ENCODE results near the gene TNFRSF14.
"Not testable (repeated sequence)": the region's sequence is repeated elsewhere in the genome, so short reads cannot be mapped to it uniquely, and the experiment has no call there.

The TNFRSF14 gene

DNA sequence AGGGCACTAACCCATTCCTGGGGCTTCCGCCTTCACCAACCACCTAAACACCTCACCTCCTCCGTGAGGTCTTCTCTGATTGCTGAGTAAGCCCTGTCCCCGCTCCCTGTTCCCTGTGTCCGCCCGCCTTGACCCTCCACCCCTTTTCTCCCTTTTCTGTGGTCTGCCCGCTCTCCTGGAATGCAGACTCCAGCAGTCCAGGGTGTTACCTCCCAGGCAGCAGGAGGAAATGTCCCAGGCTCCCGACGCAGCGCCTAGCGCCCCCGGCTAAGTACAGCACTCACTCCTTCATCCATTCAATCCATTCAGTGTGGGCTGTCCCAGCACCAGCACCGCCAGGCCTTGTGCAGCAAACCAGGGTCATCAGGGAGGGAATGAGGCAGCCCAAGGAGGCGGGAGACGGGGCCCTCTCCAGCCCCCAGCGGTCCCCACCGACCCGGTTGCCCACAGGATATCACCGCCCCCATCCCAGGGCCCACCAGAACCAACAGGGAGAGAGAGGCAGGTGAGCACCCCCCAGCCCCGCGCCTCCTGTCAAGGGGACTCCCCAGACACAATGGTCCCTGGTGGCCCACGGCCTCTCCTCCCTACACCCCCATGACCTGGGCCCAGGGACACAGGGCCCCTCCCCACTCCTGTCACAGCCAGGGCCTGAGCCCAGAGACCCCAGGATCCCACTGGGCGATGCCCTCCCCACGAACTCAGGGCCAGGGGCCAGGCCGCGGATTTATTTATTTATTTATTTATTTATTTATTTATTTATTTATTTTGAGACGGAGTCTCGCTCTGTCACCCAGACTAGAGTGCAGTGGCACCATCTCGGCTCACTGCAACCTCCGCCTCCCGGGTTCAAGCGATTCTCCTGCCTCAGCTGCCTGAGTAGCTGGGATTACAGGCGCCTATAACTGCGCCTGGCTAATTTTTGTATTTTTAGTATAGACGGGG lies 10.2 kb downstream of the TNFRSF14 start:
- no peak for DNase-seq (ENCODE audit: low read depth in 2 of 2)

- no peak for DNase-seq (ENCODE audit: low read depth in 2 of 2)
Observed at GRCh38 chr1:2567083-2567679, 11.0 kb downstream of the TNFRSF14 start.

GRCh38 chr1:2568187-2568816 lies 12.1 kb downstream of the TNFRSF14 start:
- DNase-seq (ENCODE audit: low read depth in 2 of 2): not testable (repeated sequence)

DNA sequence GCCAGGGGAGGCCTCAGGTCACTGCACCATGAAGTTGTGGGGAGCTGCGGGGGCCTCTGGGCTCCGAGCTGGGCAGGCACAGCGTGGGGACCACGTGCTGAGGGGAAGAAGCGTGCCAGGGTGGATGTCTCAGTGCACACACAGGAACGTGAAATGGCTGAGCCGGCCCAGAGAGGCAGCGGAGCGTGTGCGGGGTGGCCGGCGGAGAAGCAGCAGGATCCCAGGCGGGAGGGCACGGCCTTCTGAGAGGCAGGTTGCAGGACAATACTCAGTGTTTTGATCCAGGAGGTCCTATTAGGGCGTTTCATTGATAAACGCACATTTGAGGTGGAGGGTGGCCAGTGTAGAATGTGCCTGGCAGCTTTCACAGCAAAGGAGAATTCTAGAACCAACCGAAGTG lies 12.9 kb downstream of the TNFRSF14 start:
- DNase-seq (ENCODE audit: low read depth in 2 of 2): no peak

DNA sequence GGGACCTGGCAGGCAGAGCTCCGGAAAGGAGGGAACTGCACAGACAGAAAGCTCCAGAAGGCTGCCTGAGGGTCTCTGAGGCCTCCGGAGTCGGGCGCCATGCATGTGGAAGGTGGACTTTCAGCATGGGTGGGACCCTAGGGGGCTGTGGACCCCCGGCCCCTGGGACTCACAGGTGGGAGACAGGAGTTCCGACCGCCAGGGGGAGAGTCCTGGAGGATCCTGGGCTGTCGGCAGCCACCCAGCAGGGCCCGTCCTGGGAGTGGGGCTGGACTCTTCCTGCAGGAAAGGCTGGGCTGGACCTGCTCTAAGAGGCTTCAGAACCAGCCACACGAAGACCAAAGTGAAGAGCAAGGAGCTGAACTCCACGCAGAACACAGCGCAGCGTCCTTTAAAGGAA lies 13.5 kb downstream of the TNFRSF14 start:
- DNase-seq (ENCODE audit: low read depth in 2 of 2): not testable (repeated sequence)

- no peak for DNase-seq (ENCODE audit: low read depth in 2 of 2)
Observed at GRCh38 chr1:2570332-2570731, 14.2 kb downstream of the TNFRSF14 start.

DNA sequence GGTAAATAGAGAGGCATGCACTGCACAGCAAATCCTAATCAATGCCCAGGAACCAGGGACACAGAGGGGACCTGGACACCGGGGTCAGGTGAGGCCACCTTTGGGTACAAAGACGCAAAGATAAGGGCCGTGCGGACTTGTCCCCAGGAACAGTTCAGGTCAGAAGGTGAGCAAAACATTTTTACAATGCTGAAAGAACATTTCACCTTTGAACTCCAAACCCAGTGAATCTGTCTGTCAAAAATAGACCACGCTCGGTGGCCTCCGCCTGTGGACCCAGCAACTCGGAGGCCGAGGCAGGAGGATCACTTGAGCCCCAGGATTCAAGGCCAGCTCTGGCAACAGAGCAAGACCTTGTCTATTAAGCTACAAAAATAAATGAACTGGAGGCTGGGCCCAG lies 15.2 kb downstream of the TNFRSF14 start:
- DNase-seq (ENCODE audit: low read depth in 2 of 2): no peak

DNA sequence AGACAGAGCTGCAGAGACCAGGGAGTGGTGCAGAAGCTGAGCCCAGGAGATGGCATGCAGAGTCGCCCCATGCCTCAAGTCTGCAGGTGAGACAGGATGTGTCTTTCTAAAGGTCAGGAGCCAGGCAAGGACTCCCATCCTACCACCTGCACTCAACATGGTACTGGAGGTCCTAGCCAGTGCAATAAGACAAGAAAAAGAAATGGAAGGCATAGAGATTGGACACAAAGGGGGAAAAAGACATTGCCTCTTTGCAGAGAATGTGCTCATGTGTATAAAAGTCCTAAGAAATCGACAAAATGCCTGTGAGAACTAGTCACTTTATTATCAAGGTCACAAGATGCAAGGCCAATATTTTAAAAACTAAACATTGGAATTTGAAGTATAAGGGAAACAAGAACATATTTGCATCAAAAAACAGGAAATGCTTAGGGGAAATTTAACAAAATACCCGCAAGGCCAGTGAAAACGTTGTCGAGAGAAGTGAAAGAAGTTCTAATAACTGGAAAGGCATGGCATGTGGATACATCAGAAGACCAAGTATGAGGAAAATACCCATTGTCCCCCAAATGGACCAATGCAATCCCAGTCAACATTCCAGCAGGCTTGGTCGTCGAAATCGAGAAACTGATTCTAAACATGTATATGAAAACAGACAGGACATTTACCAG lies 17.2 kb downstream of the TNFRSF14 start:
- DNase-seq (ENCODE audit: low read depth in 2 of 2): no peak

- no peak for DNase-seq (ENCODE audit: low read depth in 2 of 2)
Observed at GRCh38 chr1:2574350-2574749, 18.2 kb downstream of the TNFRSF14 start.

DNA sequence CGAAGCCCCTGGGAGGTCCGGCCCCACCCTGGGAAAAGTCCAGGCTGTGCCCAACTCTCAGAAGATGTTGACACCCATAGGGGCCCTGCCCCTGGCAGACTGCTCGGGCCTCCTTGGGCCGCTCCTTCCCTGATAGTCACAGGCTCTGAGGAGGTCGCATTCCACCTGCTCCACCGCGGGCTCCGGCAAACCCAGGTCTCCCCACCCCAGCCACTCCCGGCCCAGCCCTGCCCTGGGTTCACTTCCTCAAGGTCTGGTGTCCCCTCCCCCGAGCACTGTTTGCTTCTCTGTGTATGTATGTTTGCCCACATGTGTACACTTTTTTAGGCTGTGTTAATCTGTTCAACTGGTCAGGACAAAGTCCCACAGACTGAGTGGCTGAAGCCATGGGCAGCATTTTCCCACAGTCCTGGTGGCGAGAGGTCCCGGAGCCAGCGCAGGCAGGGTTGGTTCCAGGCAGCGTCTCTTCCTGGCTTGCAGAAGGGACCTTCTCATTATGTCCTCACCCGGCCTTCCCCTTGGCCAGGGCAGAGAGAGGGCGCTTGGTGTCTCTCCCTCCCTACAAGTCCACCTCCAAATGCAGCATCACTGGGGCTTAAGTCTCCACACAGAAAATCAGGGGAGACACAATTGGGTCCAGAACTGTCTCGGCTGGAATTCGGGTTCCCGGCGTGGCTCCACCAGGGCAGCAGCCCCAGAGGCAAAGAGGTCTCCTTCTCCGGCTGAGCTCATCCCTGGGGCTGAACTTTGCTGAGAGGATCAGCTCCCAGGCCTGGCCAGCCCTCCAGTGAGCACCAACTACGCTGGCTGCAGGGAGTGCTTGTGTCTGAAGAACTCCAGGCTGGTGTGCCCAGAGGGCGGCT lies 19.9 kb downstream of the TNFRSF14 start:
- DNase-seq (ENCODE audit: low read depth in 2 of 2): no peak

- DNase-seq (ENCODE audit: low read depth in 2 of 2): not testable (repeated sequence)
Observed at GRCh38 chr1:2577565-2578075, 21.4 kb downstream of the TNFRSF14 start.

GRCh38 chr1:2578758-2579118 lies 22.6 kb downstream of the TNFRSF14 start:
- DNase-seq (ENCODE audit: low read depth in 2 of 2): no peak

DNA sequence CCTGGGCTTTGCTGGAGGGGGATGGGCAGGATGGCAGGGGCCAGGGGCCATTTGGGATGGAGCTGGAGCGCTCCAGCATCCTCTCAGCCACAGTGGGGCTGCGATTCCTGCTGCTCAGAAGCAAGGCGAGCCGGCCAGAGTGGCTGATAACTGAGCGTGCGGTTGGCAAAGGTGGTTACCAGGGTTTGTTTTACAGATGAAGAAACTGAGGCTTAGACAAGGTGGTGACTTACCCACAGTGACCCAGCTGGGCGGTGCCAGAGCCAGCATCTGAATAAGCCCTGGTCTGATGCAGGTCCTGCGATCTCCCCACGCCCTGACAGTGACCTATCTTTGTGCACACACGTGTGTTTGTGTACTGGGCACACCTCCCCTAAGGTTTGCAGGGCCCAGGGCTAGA lies 24.5 kb downstream of the TNFRSF14 start:
- no peak for DNase-seq (ENCODE audit: low read depth in 2 of 2)

GRCh38 chr1:2582391-2582790 lies 26.2 kb downstream of the TNFRSF14 start:
- no peak for DNase-seq (ENCODE audit: low read depth in 2 of 2)

- DNase-seq (ENCODE audit: low read depth in 2 of 2): no peak
Observed at GRCh38 chr1:2583331-2583791, 27.2 kb downstream of the TNFRSF14 start.

DNA sequence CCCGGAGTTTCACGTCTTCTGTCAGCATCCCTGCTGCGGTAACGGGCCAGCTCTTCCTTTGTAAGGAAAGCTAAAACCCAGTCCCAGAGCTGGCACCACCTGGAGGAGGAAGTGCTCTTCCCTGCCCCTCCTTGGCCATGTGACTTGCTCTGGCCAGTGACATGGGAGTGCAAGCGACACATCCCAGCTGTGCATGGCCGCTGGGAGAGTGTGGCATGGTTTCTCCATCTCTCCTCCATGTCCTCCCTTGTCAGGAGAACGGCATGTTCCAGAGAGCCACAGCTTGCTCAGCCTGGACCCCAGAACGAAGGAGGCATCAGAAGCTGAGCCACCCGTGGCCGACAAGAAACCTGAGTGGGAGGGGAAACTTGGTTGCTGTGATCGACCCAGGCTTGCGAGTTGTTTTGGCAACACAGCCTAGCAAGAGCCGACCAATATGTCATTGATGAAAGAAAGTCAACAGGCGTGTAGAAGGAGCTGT lies 27.7 kb downstream of the TNFRSF14 start:
- no peak for DNase-seq (ENCODE audit: low read depth in 2 of 2)

DNA sequence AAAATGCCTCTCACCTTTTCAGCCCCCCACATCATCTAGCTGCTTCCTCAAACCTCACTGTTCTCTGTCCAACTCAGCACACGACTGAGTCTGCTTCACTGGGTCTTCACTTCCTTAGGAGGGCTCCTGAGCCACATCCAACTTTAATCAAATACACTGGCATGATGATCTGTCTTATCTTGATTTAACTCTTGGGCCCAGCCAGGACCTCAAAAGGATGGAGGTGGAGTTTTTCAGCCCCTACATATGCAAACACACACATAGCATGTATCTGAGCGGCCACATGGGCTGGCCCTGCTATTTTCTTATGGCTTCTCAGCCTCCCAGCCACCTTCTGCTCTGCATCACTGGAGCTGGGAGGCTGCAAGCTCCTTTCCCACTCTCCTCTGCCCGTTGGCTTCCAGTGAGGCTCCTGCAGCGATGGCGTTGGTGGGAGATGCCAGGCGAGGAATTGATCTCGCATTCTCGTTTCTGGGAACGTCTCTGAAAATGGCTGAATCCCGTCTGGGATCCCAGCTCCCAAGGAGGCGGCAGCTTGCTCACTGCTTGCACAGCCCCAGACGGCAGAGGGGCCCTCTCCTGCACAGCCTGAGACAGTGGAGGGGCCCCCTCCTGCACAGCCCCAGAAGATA lies 28.6 kb downstream of the TNFRSF14 start:
- DNase-seq (ENCODE audit: low read depth in 2 of 2): no peak

DNA sequence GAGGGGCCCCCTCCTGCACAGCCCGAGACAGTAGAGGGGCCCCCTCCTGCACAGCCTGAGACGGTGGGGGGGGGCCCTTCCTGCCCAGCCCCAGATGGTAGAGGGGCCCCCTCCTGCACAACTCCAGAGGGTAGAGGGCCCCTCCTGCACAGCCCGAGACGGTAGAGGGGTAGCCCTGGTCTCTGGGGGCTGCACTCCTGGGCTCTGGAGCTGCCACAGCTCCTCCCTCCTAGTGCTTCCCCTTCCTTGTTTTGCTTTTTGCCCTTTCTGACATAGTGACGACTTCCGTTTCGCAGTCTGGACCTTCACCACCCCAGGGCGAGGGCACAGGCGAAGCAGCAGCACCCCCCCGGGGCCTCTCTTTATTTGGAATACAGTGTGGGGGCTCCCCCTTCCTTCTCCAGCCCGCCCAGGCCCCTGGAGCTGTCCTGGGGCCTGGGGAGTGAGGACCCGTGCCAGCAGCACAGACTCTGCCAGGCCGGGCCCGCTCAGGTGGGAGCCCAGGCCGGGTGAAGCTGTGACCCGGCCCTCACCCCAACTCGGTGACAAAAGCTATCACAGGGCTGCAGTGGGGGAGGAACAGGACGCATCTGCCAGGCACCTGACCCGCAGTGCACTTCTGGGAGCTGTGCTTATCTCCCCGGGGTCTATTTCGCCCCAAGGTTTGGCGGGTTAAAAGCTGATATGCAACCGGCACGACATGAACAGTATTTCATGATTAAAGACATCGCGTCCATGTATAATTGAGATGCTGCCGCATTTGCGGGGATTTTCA lies 29.3 kb downstream of the TNFRSF14 start:
- DNase-seq (ENCODE audit: low read depth in 2 of 2): peak in 1 of 2 donors; percentile 47

Data from stimulated activated CD8-positive, alpha-beta memory T cell treated with anti-CD3 and anti-CD28 coated beads, Interleukin-2, amount 100 ng/mL, for 1 hour (primary cell).